HepG2 (cell line): Measurements from ENCODE around the gene BFAR. TPM values are rescaled to one million over a fixed set of nuclear protein-coding genes. Genes with fewer than 3 reads are reported as not detected.

Experiments used
- ARNT2 ChIP-seq: sonication (generic); formaldehyde crosslinking; IDR thresholded peaks from 2 replicates; pipeline ENCODE4 v1.8.0; 2022; ENCODE audit warnings: mild to moderate bottlenecking, low read depth, missing genetic modification reagents, moderate library complexity
- GABPA ChIP-seq, 2 experiments: IDR thresholded peaks; 2 replicates each; pipeline ENCODE4 v1.6.1; 2011 to 2016; ENCODE audit warnings: low read depth in 2 of 2, low read length in 1 of 2, missing biosample characterization in 1 of 2, missing genetic modification characterization in 1 of 2
- IKZF1 ChIP-seq: fragments of 450-650 bp; IDR thresholded peaks from 2 replicates; pipeline ENCODE4 v1.7.1; 2016
- MZF1 ChIP-seq: sonication (generic); formaldehyde crosslinking; IDR thresholded peaks from 2 replicates; pipeline ENCODE4 v1.8.1; 2023; ENCODE audit warnings: mild to moderate bottlenecking, missing genetic modification reagents, borderline replicate concordance
- NFATC3 ChIP-seq: sonication (generic); formaldehyde crosslinking; IDR thresholded peaks from 2 replicates; pipeline ENCODE4 v1.5.1; 2020; ENCODE audit warnings: mild to moderate bottlenecking, missing genetic modification reagents
- RBFOX2 ChIP-seq: fragments of 200-400 bp; formaldehyde crosslinking; IDR thresholded peaks from 2 replicates; pipeline ENCODE4 v1.6.1; 2017; ENCODE audit warnings: low read depth, mild to moderate bottlenecking, low read length
- SMYD3 ChIP-seq: sonication (generic); formaldehyde crosslinking; IDR thresholded peaks from 2 replicates; pipeline ENCODE4 v1.8.1; 2023; ENCODE audit warnings: mild to moderate bottlenecking, missing genetic modification reagents
- ZBTB21 ChIP-seq: sonication (generic); formaldehyde crosslinking; IDR thresholded peaks from 2 replicates; pipeline ENCODE4 v1.4.0; 2020; ENCODE audit warnings: missing genetic modification reagents
- ZNF18 ChIP-seq: sonication (generic); formaldehyde crosslinking; IDR thresholded peaks from 2 replicates; pipeline ENCODE4 v1.8.0; 2022; ENCODE audit warnings: mild to moderate bottlenecking, missing genetic modification reagents; ENCODE audit not compliant: insufficient replicate concordance
- ZNF235 ChIP-seq: sonication (generic); formaldehyde crosslinking; IDR thresholded peaks from 2 replicates; pipeline ENCODE4 v1.8.1; 2023; ENCODE audit warnings: mild to moderate bottlenecking, missing genetic modification reagents, borderline replicate concordance
- ZNF670 ChIP-seq: sonication (generic); formaldehyde crosslinking; IDR thresholded peaks from 2 replicates; pipeline ENCODE4 v1.8.0; 2022; ENCODE audit warnings: mild to moderate bottlenecking, missing genetic modification reagents, borderline replicate concordance
- polyA plus RNA-seq, 8 experiments: library from polyadenylated mRNA; depleted of rRNA in 3 of 8; stranded (reverse) in 7 of 8; unstranded in 1 of 8; fragments of >200 nt; fragmentation: Illumina TruSeq in 4 of 8; extraction: Trizol in 4 of 8; gene quantifications; 2 replicates each; pipeline versions ENCODE4 v1.2.1 to v1.2.3, GENCODE V29; 2011 to 2016; ENCODE audit warnings: low read depth in 4 of 8, missing spikeins in 1 of 8, mixed read lengths in 1 of 8; ENCODE audit not compliant: insufficient read depth in 1 of 8
- total RNA-seq, 5 experiments: library from RNA; depleted of rRNA; stranded (reverse); fragments of >200 nt; fragmentation: Illumina TruSeq; extraction: Trizol; gene quantifications; 2 replicates each; pipeline ENCODE4 v1.2.3, GENCODE V29; 2016; ENCODE audit warnings: low read depth in 1 of 5
- TF ChIP-seq, protein P1 (sequence below): sonication (generic); formaldehyde crosslinking; IDR thresholded peaks from one replicate; pipeline ENCODE4 v1.5.1; 2020; ENCODE audit warnings: mild to moderate bottlenecking, missing genetic modification reagents; ENCODE audit errors: not compliant biosample characterization
- TF ChIP-seq, protein P2 (sequence below): sonication (generic); formaldehyde crosslinking; conservative IDR thresholded peaks from 2 replicates; pipeline ENCODE4 v1.8.0; 2022; ENCODE audit warnings: low read depth, missing genetic modification reagents
- TF ChIP-seq, protein P3 (sequence below): conservative IDR thresholded peaks from 2 replicates; pipeline ENCODE4 v1.6.1; 2018; ENCODE audit warnings: missing genetic modification reagents

BFAR gene
- total and polyA plus RNA-seq, 2 of the 13 experiments (the other 11 are each of a cell fraction or from before 2014, with no cell fraction given) = 96.9 to 120 TPM

GRCh38 chr16:14629919-14630619 lies 2.7 kb upstream of the BFAR start, which contains the start of gene PARN (continued):
- TF ChIP-seq, protein P1, sequence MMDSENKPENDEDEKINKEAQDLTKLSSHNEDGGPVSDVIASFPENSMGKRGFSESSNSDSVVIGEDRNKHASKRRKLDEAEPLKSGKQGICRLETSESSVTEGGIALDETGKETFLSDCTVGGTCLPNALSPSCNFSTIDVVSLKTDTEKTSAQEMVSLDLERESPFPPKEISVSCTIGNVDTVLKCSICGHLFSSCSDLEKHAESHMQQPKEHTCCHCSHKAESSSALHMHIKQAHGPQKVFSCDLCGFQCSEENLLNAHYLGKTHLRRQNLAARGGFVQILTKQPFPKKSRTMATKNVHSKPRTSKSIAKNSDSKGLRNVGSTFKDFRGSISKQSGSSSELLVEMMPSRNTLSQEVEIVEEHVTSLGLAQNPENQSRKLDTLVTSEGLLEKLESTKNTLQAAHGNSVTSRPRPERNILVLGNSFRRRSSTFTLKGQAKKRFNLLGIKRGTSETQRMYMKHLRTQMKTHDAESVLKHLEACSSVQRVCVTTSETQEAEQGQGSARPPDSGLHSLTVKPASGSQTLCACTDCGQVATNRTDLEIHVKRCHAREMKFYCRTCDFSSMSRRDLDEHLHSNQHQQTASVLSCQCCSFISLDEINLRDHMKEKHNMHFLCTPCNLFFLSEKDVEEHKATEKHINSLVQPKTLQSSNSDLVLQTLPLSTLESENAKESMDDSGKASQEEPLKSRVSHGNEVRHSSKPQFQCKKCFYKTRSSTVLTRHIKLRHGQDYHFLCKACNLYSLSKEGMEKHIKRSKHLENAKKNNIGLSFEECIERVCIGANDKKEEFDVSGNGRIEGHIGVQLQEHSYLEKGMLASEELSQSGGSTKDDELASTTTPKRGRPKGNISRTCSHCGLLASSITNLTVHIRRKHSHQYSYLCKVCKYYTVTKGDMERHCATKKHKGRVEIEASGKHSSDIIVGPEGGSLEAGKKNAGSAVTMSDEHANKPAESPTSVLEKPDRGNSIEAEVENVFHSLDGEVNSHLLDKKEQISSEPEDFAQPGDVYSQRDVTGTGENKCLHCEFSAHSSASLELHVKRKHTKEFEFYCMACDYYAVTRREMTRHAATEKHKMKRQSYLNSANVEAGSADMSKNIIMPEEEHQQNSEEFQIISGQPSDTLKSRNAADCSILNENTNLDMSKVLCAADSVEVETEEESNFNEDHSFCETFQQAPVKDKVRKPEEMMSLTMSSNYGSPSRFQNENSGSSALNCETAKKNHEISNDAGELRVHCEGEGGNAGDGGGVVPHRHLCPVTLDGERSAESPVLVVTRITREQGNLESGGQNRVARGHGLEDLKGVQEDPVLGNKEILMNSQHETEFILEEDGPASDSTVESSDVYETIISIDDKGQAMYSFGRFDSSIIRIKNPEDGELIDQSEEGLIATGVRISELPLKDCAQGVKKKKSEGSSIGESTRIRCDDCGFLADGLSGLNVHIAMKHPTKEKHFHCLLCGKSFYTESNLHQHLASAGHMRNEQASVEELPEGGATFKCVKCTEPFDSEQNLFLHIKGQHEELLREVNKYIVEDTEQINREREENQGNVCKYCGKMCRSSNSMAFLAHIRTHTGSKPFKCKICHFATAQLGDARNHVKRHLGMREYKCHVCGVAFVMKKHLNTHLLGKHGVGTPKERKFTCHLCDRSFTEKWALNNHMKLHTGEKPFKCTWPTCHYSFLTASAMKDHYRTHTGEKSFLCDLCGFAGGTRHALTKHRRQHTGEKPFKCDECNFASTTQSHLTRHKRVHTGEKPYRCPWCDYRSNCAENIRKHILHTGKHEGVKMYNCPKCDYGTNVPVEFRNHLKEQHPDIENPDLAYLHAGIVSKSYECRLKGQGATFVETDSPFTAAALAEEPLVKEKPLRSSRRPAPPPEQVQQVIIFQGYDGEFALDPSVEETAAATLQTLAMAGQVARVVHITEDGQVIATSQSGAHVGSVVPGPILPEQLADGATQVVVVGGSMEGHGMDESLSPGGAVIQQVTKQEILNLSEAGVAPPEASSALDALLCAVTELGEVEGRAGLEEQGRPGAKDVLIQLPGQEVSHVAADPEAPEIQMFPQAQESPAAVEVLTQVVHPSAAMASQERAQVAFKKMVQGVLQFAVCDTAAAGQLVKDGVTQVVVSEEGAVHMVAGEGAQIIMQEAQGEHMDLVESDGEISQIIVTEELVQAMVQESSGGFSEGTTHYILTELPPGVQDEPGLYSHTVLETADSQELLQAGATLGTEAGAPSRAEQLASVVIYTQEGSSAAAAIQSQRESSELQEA = peak; percentile 99
- TF ChIP-seq MZF1 (CRISPR knock-in tag) (no peak), NFATC3 (CRISPR knock-in tag) (peak; percentile 59; the same call in 1 of the 2 replicates), ZNF670 (CRISPR knock-in tag) (peak; percentile 99), GABPA (IDR thresholded peaks at IDR 0.05; ENCODE audit: low read depth, low read length) (peak; percentile 69), GABPA (CRISPR knock-in tag; IDR thresholded peaks at IDR 0.05; ENCODE audit: low read depth) (peak; percentile 78), ARNT2 (CRISPR knock-in tag) (peak; percentile 93), ZNF18 (CRISPR knock-in tag) (peak; percentile 88), ZNF235 (CRISPR knock-in tag) (peak; percentile 86), IKZF1 (no peak), SMYD3 (CRISPR knock-in tag) (peak; percentile 83), ZBTB21 (CRISPR knock-in tag) (peak; percentile 82), RBFOX2 (peak; percentile 100)
- TF ChIP-seq, protein P2, sequence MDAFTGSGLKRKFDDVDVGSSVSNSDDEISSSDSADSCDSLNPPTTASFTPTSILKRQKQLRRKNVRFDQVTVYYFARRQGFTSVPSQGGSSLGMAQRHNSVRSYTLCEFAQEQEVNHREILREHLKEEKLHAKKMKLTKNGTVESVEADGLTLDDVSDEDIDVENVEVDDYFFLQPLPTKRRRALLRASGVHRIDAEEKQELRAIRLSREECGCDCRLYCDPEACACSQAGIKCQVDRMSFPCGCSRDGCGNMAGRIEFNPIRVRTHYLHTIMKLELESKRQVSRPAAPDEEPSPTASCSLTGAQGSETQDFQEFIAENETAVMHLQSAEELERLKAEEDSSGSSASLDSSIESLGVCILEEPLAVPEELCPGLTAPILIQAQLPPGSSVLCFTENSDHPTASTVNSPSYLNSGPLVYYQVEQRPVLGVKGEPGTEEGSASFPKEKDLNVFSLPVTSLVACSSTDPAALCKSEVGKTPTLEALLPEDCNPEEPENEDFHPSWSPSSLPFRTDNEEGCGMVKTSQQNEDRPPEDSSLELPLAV (CRISPR knock-in tag) = no peak
- TF ChIP-seq, protein P3, sequence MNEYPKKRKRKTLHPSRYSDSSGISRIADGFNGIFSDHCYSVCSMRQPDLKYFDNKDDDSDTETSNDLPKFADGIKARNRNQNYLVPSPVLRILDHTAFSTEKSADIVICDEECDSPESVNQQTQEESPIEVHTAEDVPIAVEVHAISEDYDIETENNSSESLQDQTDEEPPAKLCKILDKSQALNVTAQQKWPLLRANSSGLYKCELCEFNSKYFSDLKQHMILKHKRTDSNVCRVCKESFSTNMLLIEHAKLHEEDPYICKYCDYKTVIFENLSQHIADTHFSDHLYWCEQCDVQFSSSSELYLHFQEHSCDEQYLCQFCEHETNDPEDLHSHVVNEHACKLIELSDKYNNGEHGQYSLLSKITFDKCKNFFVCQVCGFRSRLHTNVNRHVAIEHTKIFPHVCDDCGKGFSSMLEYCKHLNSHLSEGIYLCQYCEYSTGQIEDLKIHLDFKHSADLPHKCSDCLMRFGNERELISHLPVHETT = peak; percentile 13; the same call in 1 of the 2 replicates
